HG03060 (cell line): ENCODE results near the gene MX2.
"Not testable (repeated sequence)": the region's sequence is repeated elsewhere in the genome, so short reads cannot be mapped to it uniquely, and the experiment has no call there.

Source experiments
- ATAC-seq: cut with Tn5 transposase; IDR thresholded peaks from one replicate; pipeline ENCODE4 v1.9.1; 2021; ENCODE audit warnings: low read depth, moderate number of reproducible peaks; ENCODE audit not compliant: unreplicated experiment

The MX2 gene

DNA sequence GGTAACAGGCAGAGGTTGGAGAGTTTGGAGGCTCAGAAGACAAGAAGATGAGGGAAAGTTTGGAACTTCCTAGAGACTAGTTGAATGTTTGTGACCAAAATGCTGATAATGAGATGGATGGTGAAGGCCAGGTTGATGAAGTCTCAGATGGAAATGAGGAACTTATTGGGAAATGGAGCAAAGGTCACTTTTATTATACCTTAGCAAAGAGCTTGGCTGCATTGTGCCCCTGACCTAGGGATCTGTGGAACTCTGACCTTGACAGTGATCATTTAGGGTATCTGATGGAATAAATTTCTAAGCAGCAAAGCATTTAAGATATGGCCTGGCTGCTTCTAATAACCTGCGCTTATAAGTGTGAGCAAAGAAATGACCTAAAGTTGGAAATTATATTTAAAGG, 28.1 kb upstream of the MX2 start:
- no peak for ATAC-seq

DNA sequence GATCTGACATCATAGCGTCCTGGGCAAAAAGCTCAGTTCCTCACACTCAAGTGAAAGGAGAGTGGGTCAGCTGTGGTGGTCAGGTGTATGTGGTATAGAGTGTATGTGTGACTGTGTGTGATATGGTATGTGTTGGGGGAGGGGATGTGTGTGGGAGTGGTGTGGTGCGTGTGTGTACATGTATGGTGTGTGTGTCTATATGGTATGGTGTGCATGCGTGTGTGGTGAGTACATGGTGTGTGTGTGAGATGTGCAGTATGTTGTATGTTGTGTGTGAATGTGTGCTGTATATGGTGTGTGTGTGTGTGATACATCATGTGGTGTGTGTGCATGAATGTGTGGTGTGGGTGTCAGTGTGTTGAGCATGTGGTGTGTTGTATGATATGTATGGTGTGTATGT, 24.3 kb upstream of the MX2 start:
- ATAC-seq = no peak

DNA sequence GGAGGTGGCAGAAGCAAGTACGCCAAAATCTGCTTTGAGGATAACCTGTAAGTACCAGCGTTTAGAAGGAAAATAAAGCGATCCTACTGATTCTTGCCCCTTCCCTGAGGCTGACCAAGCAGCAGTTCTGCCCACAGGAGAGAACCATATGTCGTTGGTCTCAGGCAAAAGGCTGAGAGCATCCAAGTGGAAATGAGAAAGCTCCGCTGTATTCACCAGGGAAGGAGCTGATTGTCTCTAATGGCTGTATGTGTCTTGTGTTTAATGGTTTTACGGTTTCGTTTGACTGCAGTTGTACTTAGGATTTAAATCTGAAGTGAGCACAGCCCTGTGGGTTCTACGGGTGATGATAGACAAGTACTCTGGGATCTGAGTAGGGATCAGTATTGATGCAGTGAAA, 23.4 kb upstream of the MX2 start:
- no peak for ATAC-seq

DNA sequence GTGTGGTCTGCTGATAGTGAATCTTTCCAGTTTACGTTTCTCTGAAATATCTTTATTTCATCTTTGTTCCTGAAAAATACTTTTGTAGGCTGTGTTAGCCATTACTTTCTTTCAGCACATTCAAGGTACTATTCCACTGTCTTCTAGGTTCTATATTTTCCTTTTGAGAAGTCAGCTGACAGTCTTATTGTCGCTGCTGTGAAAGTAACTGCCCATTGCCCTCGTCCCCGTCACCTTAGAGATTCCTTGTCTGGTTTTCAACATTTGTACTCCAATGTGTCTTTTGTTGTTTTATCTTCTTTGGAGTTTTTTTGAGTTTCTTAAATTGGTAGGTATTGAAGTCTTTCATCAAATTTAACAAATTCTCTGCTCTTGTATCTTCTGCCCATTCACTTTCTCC, 19.8 kb upstream of the MX2 start:
- no peak for ATAC-seq

DNA sequence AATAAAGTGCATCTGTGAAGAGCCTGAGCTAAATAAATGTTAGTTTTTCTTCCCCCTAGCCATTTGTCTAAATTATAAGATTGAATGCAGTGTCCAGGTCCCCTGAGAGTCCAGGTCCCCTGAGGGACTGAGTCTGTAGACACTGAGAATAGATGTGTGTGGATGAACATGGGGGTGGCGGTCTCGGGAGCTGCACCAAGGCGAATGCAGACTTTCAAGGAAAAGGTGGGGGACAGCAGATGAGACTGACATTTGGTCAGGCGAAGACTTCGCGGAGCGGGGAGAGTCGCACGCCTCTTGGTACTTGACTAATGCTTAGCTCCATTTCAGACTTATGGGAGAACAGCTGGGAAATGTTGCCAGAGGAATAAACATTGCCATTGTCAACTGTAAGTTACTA, 17.7 kb upstream of the MX2 start:
- ATAC-seq = no peak

DNA sequence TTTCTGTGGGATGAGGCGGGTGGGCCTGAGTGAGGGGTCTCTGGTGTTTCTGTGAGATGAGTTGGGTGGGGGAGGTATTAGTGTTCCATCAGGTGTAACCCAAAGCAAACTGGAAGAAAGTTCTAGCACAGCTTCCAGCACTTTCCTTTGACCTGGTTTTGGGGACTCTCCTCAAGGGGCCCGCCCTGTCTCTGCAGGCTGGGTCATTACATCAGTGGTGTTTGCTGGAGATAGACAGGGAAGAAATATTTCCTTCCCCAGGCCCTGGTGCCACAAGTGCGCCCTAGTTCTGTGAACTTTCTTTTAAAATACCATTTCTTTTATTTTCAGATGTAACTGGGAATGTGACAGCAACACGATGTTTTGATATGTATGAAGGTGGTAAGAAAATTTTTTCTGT, 16.5 kb upstream of the MX2 start:
- no peak for ATAC-seq

DNA sequence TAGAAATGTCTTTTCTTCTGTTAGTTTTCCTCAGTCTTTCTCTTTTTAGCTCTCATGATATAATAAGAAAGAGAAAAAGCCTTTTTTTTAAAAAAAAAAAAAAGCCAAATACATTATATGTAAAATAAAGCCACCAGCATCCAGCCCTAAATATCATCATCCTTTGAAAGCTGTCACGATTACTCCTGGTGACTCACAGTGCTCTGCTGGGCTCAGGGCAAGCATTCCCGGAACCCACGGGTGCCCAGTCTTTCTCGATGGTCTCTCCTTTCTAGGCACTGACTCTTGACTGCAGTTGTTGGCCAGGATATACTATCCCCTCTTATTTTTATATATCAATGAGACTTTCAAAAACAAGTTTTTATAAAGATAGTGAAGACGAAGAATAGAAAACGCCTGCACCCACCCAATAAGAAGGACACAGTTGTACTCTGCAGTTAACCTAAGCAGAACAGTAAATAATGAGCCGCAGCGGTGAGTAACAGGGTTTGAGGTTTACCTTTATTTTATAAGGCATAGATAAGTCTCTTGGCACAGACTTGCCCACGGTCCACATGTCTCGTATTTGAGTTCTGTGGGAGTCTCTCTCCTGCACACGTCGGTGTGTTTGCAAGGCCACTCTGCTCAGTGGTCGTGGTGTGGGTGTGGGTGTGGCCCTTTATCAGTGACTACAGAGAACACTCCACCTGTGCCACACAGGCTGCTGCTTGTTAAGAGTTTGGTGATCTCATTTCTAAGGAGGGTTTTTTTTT, 15.7 kb upstream of the MX2 start:
- no peak for ATAC-seq

DNA sequence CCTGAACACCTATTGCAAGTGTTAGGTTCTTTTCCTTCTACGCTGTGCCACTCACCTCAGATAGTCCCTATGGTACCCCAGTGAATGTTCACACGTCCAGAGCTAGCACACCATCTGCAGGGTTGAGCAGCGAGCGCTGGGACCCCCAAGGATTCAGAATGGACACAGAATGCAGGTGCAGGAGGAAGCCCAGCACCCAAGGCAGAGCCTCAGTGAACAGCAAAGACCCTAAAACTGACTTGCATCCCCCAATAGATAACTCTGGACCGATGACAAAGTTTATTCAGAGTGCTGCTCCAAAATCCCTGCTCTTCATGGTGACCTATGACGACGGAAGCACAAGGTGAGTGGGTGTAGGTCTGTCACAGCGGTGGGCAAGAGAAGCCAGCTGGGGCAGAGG, 15.1 kb upstream of the MX2 start:
- ATAC-seq = no peak

DNA sequence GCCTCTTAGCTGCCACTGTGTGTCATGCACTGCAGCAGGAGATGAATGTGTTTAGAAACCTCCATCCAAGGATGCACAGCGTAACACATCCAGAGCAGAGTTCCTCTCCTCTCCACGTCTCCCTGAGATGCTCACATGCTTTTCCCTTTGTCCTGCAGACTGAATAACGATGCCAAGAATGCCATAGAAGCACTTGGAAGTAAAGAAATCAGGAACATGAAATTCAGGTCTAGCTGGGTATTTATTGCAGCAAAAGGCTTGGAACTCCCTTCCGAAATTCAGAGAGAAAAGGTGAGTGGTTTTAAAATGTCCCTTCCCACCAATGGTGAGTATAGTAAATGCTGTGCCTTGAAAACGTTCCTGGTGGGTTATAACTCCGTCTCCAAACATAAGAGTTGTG, 13.4 kb upstream of the MX2 start:
- no peak for ATAC-seq

DNA sequence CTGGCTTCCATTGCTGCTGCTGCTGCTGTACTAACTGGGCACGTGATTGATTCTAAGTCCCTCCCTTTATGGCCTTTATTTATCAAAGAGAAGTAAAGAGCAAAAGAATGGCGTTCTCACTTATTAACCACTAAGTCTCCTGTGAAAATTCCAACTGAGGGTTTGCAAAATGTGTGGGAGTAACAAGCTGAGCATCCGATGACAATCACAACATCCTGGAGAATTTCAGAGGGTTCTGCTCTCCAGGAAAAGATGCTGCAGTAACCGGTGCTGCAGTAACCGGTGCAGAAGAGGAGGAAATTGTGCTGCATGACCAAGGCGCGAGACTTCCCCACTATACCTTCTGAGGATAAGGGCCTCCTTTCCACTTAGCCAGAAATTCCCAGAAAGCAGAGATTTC, 12.7 kb upstream of the MX2 start:
- no peak for ATAC-seq

DNA sequence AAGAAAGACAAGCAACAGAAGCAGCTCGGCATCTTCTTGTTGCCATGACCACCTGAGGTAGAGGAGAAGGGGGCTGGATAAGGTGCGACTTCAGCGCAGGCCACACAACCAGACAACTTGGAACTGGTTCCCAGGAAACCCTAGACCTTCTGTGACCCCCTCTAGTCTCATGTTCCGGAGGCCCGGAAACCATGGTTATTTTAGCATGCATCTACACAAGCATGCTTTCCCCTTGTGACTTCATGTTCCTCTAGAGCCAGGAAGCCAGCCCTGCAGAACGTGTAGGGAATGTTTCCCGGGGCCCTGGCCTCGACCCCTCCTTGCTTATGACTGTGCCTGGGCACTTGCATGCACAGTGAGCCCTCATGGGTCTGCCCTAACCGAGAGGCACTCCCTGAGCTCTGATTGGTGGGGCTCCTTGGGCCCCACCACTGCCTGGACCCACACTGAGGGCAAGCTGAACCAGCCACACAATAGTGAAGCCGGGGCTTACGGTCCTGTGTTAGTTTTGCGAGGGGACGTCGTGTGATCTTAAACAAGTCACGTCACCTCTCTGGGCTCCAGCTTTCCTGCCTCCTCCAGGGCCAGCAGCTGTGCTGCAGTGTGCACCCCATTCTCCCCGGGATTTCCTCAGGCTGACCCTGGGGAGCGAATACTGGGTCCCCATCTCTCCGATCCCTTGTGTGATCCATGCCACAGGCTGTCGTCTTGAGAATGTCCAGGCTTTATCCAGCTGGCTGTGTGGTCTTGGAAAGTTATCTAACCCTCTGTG, 12.0 kb upstream of the MX2 start:
- ATAC-seq = no peak

DNA sequence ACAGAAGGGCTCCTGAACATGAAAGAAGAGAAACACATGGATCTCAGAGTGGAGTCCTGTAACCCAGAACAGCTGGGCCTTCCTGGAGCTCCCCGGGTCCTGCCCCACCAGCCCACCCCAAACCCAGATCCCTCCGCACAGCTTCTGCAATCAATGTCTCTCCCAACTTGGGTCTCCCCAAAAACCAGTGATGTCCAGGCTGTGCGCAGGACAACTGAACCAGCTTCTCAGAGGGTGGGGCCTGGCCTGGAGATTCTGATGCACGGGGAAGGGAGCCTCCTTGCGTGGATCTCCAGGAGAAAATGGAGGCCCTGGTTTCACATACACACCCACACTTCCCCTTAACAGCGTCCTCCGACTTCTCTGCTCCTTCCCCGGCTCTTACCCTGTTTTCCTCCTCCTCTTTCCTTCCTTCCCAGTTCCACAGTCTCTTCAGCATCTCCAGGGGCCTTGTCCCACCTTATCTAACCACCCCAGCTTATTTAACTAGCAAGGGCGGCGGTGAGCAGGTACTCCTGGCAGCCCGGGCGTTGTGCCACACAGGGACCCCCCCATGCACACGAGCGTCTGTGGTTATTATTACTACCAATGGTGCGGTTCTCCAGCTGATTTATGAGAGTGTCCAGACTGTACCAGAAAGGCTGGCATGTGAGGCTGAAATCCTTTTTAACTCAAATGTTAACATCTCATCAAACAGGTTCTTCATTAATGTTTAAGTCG, 11.2 kb upstream of the MX2 start:
- no peak for ATAC-seq

DNA sequence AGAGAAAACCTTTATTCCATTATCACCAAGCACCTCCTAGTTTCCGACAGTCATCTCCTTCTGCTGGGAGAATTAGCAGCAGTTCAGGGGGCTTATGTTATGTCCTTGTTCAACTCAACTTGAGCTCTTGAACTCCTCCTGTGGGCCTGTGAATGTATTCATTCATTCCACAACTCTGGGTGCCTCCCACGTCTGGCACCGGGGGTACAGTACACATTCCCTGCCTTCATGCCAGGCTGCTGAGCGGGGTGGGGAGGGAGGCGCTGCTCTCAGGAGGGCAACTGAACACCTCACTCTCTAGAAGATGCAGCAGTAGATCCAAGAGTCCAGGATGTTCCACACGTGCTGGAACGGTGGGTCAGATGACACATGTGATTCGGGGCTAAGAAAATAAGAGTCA, 4.3 kb upstream of the MX2 start:
- ATAC-seq = no peak

DNA sequence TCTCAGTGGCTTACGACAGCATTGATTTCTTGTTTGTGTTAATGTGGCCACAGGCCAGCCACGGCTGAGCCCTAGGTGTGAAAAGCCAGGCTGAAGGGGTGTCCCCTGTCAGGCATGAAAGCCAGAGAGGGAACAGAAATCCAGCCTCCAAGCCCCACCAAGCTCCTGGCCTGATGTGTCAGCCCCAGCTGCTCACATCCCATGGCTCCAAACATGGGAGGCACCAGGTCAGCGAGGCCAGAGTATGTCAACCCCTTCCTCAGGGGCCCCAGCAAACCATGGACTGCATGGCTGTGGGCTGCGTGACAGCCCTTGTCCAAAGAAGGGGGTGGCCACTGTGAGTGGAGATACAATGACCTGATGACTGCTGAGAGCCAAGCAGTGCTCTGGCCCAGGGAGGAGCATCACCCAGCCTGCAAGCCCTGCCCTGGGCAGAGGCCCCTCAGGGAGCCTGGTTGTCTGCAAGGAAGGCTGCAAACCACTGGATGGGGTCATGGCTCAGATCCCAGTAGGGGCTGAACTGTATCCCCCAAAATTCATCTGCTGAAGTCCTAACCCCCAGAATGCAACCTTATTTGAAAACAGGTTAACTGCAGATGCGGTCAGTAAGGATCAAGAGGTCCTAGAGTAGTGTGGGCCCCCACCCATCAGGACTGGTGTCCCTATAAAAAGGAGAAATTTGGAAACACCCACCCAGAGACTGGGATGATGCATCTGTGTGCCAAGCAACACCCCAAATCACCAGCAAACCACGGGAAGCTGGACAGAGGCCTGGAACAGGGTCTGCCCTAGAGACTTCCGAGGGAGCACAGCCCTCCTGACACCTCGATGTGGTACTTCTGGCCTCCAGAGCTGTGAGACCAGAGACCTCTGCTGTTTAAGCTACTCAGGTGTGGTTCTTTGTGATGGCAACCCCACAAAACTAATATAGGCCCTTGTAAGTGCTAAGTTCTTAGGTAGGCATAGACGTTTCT, 3.3 kb upstream of the MX2 start:
- ATAC-seq = no peak

DNA sequence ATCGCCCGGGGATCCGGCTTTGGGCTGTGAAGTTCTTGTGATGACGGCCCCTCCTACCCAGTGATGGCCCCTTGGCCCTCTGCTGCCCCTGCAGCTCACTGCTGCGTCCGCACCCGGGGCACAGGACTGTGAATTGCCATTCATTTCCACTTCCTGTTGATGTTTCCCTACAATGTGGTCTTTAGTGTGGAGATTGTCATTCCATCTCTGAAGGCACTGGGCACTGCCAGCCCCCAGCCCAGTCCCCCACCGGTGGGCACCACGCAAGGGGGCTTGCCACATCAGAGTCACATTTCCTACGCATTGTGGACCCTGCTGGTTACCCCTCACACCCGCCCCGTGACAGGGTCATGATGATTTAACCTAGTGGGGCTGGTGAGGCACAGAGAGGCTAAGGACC, 2.5 kb upstream of the MX2 start:
- ATAC-seq = no peak

DNA sequence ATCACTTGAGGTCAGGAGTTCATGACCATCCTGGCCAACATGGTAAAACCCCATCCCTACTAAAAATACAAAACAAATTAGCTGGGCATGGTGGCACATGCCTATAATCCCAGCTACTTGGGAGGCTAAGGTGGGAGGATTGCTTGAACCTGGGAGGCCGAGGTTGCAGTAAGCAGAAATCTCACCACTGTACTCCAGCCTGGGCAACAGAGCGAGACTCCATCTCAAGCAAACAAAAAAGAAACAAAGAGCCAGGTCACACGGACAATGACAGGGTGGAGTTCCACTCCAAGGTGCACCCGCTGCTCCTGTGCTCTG, 2.1 kb upstream of the MX2 start:
- not testable (repeated sequence) for ATAC-seq

DNA sequence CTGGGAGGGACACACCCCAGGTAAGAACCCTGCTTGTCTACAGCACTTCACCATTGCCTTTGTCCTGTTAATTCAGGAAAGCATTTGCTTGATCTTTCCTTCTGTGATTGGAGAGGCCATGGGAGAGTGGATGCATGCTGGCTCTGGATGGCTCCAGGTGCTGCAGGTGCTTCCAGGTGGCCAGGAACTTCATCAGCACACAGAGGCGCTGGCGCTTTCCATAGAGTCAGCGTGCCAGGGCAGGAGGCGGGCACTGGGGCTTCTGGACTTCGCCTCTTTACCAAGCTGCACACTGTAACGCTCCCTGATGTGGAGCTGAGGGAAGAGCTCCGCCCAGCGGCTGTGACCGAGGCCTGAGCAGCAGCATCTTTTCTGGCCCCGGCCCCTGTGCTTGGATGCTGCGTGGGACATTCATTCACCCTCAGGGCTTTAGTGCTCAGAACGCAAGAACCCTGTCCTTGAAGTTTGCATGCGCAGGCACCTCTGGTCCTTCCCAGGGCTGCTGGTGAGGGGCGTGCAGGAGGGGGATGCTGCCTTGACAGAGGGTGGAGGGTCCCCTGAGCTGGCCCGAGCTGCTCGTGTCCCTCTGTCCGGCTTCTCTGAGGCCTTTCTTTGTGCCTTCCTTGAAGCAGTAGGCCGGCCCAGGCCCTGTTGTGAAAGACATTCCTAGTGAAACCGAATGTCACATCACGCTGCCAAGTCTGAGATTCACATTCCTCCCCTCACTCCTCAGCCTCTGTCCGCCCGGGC, 1.6 kb upstream of the MX2 start:
- no peak for ATAC-seq

DNA sequence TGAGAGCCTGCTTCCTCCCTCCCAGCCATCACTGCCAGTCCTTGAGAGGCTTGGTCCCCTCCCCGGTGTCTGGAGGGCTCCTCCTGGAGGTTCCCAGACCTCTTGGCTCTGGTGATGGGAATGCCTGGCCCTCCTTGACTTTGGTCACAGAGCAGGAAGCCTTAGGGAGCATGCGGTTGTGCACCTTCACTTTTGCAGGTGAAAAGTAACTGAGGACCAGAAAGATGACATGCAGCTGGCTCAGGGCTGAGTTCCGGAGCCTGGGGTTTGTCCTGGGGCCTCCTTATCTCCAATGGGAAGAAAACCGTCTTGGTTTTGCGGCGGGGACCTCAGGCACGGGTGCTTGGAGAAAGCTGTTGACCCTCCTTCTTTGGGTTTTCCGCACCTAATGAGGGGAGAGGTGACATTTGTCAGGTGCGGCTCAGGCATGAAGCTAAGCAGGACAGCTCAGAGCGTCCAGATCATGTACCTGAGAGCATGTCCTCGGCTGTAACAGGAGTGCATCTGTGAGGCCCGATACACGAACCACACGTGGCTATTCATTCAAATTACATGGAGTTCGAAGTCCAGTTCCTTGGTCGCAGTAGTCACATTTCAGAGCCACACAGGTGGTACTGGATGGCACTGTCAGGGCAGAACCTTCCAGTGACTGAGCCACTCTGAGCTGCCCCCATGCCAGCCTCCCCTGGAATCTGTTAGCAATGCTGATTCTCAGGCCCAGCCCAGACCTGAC, 608 bp upstream of the MX2 start:
- ATAC-seq = peak; percentile 2

DNA sequence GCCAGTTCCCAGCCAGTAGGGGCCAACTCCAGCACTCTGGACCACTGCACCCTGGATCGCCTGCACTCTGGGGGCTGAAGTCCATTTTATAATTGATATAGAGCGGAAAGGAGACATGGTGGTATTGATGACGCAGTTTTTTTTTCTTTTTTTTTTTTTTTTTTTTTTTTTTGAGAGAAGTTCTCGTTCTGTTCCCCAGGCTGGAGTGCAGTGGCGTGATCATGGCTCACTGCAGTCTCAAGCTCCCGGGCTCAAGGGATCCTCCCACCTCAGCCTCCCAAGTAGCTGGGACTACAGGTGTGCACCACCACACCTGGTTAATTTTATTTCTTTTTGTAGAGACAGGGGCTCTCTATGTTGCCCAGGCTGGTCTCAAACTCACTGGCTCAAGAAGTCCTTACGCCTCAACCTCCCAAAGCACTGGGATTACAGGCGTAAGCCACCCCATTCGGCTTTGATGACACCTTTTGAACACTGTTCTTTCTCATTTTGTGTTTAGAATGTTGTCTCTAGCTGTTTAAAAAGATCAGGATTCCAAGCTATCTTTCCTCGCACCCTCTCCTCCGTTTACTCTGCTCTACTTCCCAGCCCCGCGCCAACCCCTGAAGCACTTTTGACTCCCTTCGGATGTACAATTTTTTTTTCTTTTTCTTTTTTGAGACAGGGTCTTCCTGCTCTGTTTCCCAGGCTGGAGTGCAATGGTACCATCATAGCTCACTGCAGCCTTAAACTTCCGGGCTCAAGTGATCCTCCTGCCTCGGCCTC, 960 bp downstream of the MX2 start:
- no peak for ATAC-seq
